GM12875 (cell line): ENCODE measurements around the gene TBC1D10A.

Experiments
- H3K4me3 ChIP-seq: one replicate; pipeline ENCODE4 v1.5.1; 2011; ENCODE audit warnings: low read depth, low read length, control low read depth
- CTCF ChIP-seq: IDR thresholded peaks from 2 replicates; pipeline ENCODE4 v1.5.1; 2011; ENCODE audit warnings: low read depth, mild to moderate bottlenecking, control low read depth, inconsistent platforms, low read length, moderate library complexity, borderline replicate concordance; ENCODE audit not compliant: insufficient read depth

TBC1D10A gene

GRCh38 chr22:30289141-30289979, 37.4 kb downstream of the TBC1D10A start, which contains the start of gene CASTOR1:
CASTOR1 (minus strand) TSS chr22:30289505; CDS start chr22:30289497, 8 bp downstream.
- peak within 1 kb of the TSS; percentile 74 for H3K4me3 ChIP-seq
- no peak for TF ChIP-seq CTCF

- TF ChIP-seq CTCF, result no peak
- peak overlapping the region; percentile 74 for H3K4me3 ChIP-seq
Measured at GRCh38 chr22:30288419-30289140, 38.2 kb downstream of the TBC1D10A start.

- H3K4me3 ChIP-seq, result no peak overlapping the region
- TF ChIP-seq CTCF, result peak; percentile 72
Measured at GRCh38 chr22:30287648-30288418, 38.9 kb downstream of the TBC1D10A start.

- TF ChIP-seq CTCF, result peak; percentile 96
- no peak overlapping the region for H3K4me3 ChIP-seq
Measured at GRCh38 chr22:30286813-30287647, 39.7 kb downstream of the TBC1D10A start.

- H3K4me3 ChIP-seq, result no peak overlapping the region
- no peak for TF ChIP-seq CTCF
Measured at GRCh38 chr22:30286331-30286730, 40.4 kb downstream of the TBC1D10A start.

- H3K4me3 ChIP-seq, result no peak overlapping the region
- no peak for TF ChIP-seq CTCF
Measured at GRCh38 chr22:30285846-30286200, 40.9 kb downstream of the TBC1D10A start.
